ENCODE results near the gene GRM1.

DNA sequence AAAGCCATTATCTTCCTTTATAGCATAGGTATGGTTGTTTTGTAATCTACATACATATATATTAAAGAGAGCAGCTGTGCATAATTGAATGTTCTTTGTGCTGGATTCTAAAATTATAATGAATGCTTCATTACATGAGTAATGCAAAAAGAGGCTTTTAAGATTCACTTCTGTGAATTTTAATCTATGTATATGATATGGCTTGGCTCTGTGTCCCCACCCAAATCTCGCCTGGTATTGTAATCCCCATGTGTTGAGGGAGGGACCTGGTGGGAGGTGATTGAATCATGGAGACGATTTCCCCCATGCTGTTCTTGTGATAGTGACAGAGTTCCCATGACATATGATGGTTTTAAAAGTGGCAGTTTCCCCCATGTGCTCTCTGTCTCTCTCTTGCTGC lies 255.4 kb downstream of the GRM1 start:
- TF ChIP-seq CTCF (IDR thresholded peaks at IDR 0.05) (no peak), POLR2A (IDR thresholded peaks at IDR 0.05) (no peak)

Measured in esophagus squamous epithelium (tissue), 4 donors.